SK-N-SH (cell line): ENCODE measurements around the gene CSF2RB. TPM values are rescaled to one million over a fixed set of nuclear protein-coding genes. Genes with fewer than 3 reads are reported as not detected.

Source experiments
- CTCF ChIA-PET: fragments of 300-600, 350-600 bp; formaldehyde crosslinking; extraction: SDS; loops from one replicate; lab custom pipeline; 2021; lab: Yijun Ruan, JAX
- POLR2A ChIA-PET: fragments of 350-600 bp; sonication (Branson Sonifier 250); formaldehyde crosslinking; extraction: SDS; loops from one replicate; lab custom pipeline; 2020; ENCODE audit warnings: antibody characterized with exemption, inconsistent platforms; lab: Yijun Ruan, JAX
- DNase-seq: peaks from one replicate; pipeline ENCODE4 v3.0.0; 2012
- H2AFZ ChIP-seq: fragments of 200-600 bp; sonication (generic); 2 replicates; pipeline ENCODE4 v1.8.1; 2016; ENCODE audit warnings: antibody characterized with exemption, mild to moderate bottlenecking, low read depth
- H3F3A ChIP-seq: fragments of 200-600 bp; sonication (generic); replicated peaks from 2 replicates; pipeline ENCODE3; 2016; ENCODE audit warnings: antibody characterized with exemption, mild to moderate bottlenecking; ENCODE audit not compliant: insufficient read depth
- H3K27ac ChIP-seq, 2 experiments: fragments of 200-500 bp in 1 of 2; fragments of 200-600 bp in 1 of 2; sonication (Bioruptor generic) in 1 of 2; sonication (generic), shearing (Covaris generic) in 1 of 2; 2 replicates each; pipeline versions ENCODE4 v1.5.1 to v1.6.1; 2014 to 2016; ENCODE audit warnings: low read depth in 2 of 2, inconsistent platforms in 1 of 2, low read length in 1 of 2, mild to moderate bottlenecking in 1 of 2, mixed read lengths in 1 of 2
- H3K27me3 ChIP-seq: fragments of 200-600 bp; sonication (generic), shearing (Covaris generic); 2 replicates; pipeline ENCODE4 v1.6.1; 2016; ENCODE audit warnings: mixed run types; ENCODE audit not compliant: insufficient read depth
- H3K36me3 ChIP-seq, 2 experiments: fragments of 200-500 bp in 1 of 2; fragments of 200-600 bp in 1 of 2; sonication (Bioruptor generic) in 1 of 2; sonication (generic) in 1 of 2; replicated peaks in 1 of 2; 2 replicates each; pipeline versions ENCODE3 to v1.5.1; 2014 to 2016; ENCODE audit warnings: low read length in 1 of 2, mild to moderate bottlenecking in 1 of 2; ENCODE audit not compliant: insufficient read depth in 2 of 2, control insufficient read depth in 1 of 2
- H3K4me1 ChIP-seq, 2 experiments: fragments of 200-500 bp in 1 of 2; fragments of 200-600 bp in 1 of 2; sonication (Bioruptor generic) in 1 of 2; sonication (generic), shearing (Covaris generic) in 1 of 2; 2 replicates each; pipeline versions ENCODE4 v1.5.1 to v1.6.1; 2014 to 2016; ENCODE audit warnings: low read depth in 1 of 2, low read length in 1 of 2, mixed run types in 1 of 2; ENCODE audit not compliant: insufficient read depth in 2 of 2, control insufficient read depth in 1 of 2
- H3K4me2 ChIP-seq: fragments of 200-600 bp; sonication (generic), shearing (Covaris generic); 2 replicates; pipeline ENCODE4 v1.6.1; 2017; ENCODE audit warnings: mixed run types
- H3K4me3 ChIP-seq, 2 experiments: fragments of 200-500 bp in 1 of 2; fragments of 200-600 bp in 1 of 2; sonication (Bioruptor generic) in 1 of 2; sonication (generic), shearing (Covaris generic) in 1 of 2; 2 replicates each; pipeline versions ENCODE4 v1.5.1 to v1.8.1; 2014 to 2016; ENCODE audit warnings: low read depth in 2 of 2, inconsistent platforms in 1 of 2, low read length in 1 of 2, mild to moderate bottlenecking in 1 of 2, mixed read lengths in 1 of 2, moderate library complexity in 1 of 2
- H3K79me2 ChIP-seq: fragments of 200-600 bp; sonication (generic); 2 replicates; pipeline ENCODE4 v1.8.1; 2017; ENCODE audit warnings: mild to moderate bottlenecking; ENCODE audit not compliant: insufficient read depth
- H3K9ac ChIP-seq: fragments of 200-600 bp; sonication (generic); 2 replicates; pipeline ENCODE4 v1.6.1; 2017; ENCODE audit warnings: mixed run types
- H3K9me2 ChIP-seq: fragments of 200-600 bp; sonication (generic); 2 replicates; pipeline ENCODE4 v1.6.1; 2017; ENCODE audit warnings: mixed run types
- H3K9me3 ChIP-seq: fragments of 200-600 bp; sonication (generic); 2 replicates; pipeline ENCODE4 v1.6.1; 2017; ENCODE audit warnings: mixed run types, mild to moderate bottlenecking, moderate library complexity
- H4K20me1 ChIP-seq: fragments of 200-600 bp; sonication (generic); 2 replicates; pipeline ENCODE4 v1.6.1; 2017; ENCODE audit warnings: mild to moderate bottlenecking, mixed run types; ENCODE audit not compliant: insufficient read depth
- EZH2phosphoT487 ChIP-seq: fragments of 200-600 bp; sonication (generic); IDR thresholded peaks from 2 replicates; pipeline ENCODE4 v1.6.1; 2017; ENCODE audit warnings: low read depth, mixed run types, mild to moderate bottlenecking, antibody characterized with exemption, moderate library complexity, borderline replicate concordance
- FOSL2 ChIP-seq: IDR thresholded peaks from 2 replicates; pipeline ENCODE4 v1.4.0; 2012; ENCODE audit warnings: low read depth, mild to moderate bottlenecking, moderate library complexity, borderline replicate concordance
- GATA2 ChIP-seq: sonication (generic); formaldehyde crosslinking; IDR thresholded peaks from 2 replicates; pipeline ENCODE4 v1.5.0; 2020; ENCODE audit warnings: mild to moderate bottlenecking, missing genetic modification reagents
- MXI1 ChIP-seq: IDR thresholded peaks from 2 replicates; pipeline ENCODE4 v1.6.1; 2012; ENCODE audit warnings: mild to moderate bottlenecking, low read depth, low read length, improper control_type of control experiment
- NFIC ChIP-seq: IDR thresholded peaks from 2 replicates; pipeline ENCODE4 v1.4.0; 2012; ENCODE audit warnings: borderline replicate concordance
- NRF1 ChIP-seq: IDR thresholded peaks from 2 replicates; pipeline ENCODE4 v1.6.1; 2012; ENCODE audit warnings: low read depth, mild to moderate bottlenecking, low read length
- RAD21 ChIP-seq: IDR thresholded peaks from 2 replicates; pipeline ENCODE4 v1.6.1; 2012; ENCODE audit warnings: mild to moderate bottlenecking, low read length
- REST ChIP-seq: IDR thresholded peaks from 2 replicates; pipeline ENCODE4 v1.6.1; 2012; ENCODE audit warnings: mild to moderate bottlenecking, low read depth, low read length, moderate library complexity
- RXRA ChIP-seq: IDR thresholded peaks from 2 replicates; pipeline ENCODE4 v1.4.0; 2012; ENCODE audit warnings: low read depth, mild to moderate bottlenecking, borderline replicate concordance
- SIN3A ChIP-seq: IDR thresholded peaks from 2 replicates; pipeline ENCODE4 v1.6.1; 2012; ENCODE audit warnings: low read depth, mild to moderate bottlenecking, low read length, moderate library complexity, borderline replicate concordance
- TAF1 ChIP-seq: IDR thresholded peaks from 2 replicates; pipeline ENCODE4 v1.6.1; 2012; ENCODE audit warnings: low read depth, mild to moderate bottlenecking, low read length, moderate library complexity, borderline replicate concordance
- TEAD4 ChIP-seq: IDR thresholded peaks from 2 replicates; pipeline ENCODE4 v1.4.0; 2012; ENCODE audit warnings: mild to moderate bottlenecking, borderline replicate concordance; ENCODE audit not compliant: insufficient read depth
- YY1 ChIP-seq: IDR thresholded peaks from 2 replicates; pipeline ENCODE4 v1.4.0; 2012; ENCODE audit warnings: low read depth, mild to moderate bottlenecking
- WGBS: methylation state at CpG from one replicate; pipeline ENCODE4 v1.1.6; 2017; ENCODE audit warnings: low lambda C conversion rate; 5-methylcytosine and 5-hydroxymethylcytosine counted together
- polyA plus RNA-seq, 3 experiments: library from polyadenylated mRNA; depleted of rRNA; stranded (reverse); fragments of >200 nt; gene quantifications; 2 replicates each; pipeline ENCODE4 v1.2.3, GENCODE V29; 2012

CSF2RB gene
- polyA plus RNA-seq, 1 of the 3 experiments (the other 2 are of a cell fraction): not detected

DNA sequence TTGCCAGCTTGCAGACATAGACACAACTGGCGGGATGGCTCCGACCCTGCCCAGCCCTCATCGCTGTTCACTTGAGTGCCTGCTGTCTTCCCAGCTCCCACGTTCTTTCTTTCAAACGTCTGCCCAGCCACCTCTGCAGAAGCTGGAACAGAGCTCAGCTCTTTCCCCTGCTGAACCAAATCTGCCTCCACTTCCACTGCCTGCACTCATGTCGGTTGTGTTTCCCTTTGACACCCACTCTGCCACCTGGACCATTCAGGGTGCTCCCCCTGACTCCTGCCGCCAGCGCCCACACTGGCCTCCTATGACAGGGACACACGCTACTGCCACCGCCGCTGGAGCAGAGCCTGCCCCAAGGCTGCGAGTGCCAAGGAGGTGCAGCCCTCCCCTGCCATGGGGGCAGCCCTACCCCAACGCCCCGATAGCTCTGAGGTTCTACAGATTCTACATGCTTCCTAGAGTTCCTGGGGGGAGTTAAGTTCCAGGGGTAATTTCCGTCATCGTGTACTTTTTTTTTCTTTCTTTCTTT lies 67.9 kb downstream of the CSF2RB start:
- H3F3A ChIP-seq: no peaks in the 10 kb centered on the region
- TF ChIP-seq MXI1: no peak
- TF ChIP-seq NRF1: no peak
- TF ChIP-seq SIN3A: no peak
- no peak for TF ChIP-seq TEAD4
- TF ChIP-seq RXRA: no peak
- no peak for TF ChIP-seq FOSL2
- no peak for TF ChIP-seq RAD21
- no peak for TF ChIP-seq REST
- TF ChIP-seq, all 33 proteins: peak for 0
- H3K27ac ChIP-seq: no peak overlapping the region
- no peaks in the 10 kb centered on the region for H3K79me2 ChIP-seq
- H4K20me1 ChIP-seq: no peaks in the 10 kb centered on the region
- H2AFZ ChIP-seq: no peak overlapping the region
- no peaks in the 10 kb centered on the region for H3K9me2 ChIP-seq
- no peak overlapping the region for H3K4me2 ChIP-seq
- H3K4me3 ChIP-seq: no peak overlapping the region
- POLR2A ChIA-PET: no interaction called here
- 78% methylated on average over 15 of the region's 16 CpGs for WGBS
- H3K9ac ChIP-seq: no peak overlapping the region
- no peaks in the 10 kb centered on the region; the same call in 1 of the 2 replicates for H3K27me3 ChIP-seq
- no peaks in the 10 kb centered on the region for H3K36me3 ChIP-seq
- no peaks in the 10 kb centered on the region; a peak in 1 of 4 replicates for H3K4me1 ChIP-seq
- CTCF ChIA-PET: interaction anchor here (0.8 to 4.4 kb wide), 5 partner anchors 9 to 435 kb away, joined by 3 to 22 read pairs (median 4); no protein-coding TSS in a partner anchor
- H3K9me3 ChIP-seq: no peaks in the 10 kb centered on the region
- no peak for DNase-seq

DNA sequence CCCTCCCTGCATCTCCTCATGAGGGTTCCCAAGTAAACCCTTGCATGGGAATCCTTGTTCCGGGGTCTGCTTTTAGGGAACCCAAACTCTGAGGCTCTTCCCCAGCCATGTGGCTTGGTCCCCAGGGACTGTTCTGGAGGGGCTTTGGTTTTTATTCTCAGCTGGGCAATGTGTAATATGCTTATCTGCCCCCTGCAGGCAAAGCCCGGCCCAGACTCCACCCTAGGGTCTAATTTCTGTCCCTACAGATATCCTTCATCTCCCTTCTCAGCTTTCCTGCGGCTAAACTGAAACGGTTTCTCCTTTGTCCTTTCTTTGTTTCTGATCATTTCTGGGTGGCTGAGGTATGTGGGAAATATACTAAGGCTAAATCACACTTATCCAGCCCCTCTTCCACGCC lies 68.7 kb downstream of the CSF2RB start:
- H2AFZ ChIP-seq: no peak overlapping the region
- no peak overlapping the region for H3K27ac ChIP-seq
- no peaks in the 10 kb centered on the region for H3K9me3 ChIP-seq
- H3K27me3 ChIP-seq: no peaks in the 10 kb centered on the region; the same call in 1 of the 2 replicates
- H3K4me2 ChIP-seq: no peak overlapping the region
- H3K79me2 ChIP-seq: no peaks in the 10 kb centered on the region
- DNase-seq: no peak
- H3F3A ChIP-seq: no peaks in the 10 kb centered on the region
- H3K9me2 ChIP-seq: no peaks in the 10 kb centered on the region
- H3K36me3 ChIP-seq: no peaks in the 10 kb centered on the region
- 51% methylated on average over 5 of the region's 5 CpGs for WGBS
- no peak overlapping the region for H3K9ac ChIP-seq
- H3K4me1 ChIP-seq: no peaks in the 10 kb centered on the region; a peak in 1 of 4 replicates
- POLR2A ChIA-PET: no interaction called here
- no peaks in the 10 kb centered on the region for H4K20me1 ChIP-seq
- TF ChIP-seq GATA2 (CRISPR knock-in tag) (no peak), SIN3A (no peak), REST (no peak), EZH2phosphoT487 (no peak), TAF1 (no peak), YY1 (no peak), NFIC (no peak), NRF1 (no peak)
- TF ChIP-seq, all 33 proteins: peak for 0
- CTCF ChIA-PET: interaction anchor here (1.1 to 4.4 kb wide), 5 partner anchors 10 to 436 kb away, joined by 3 to 22 read pairs (median 5); no protein-coding TSS in a partner anchor
- no peak overlapping the region for H3K4me3 ChIP-seq
